ENCODE results near the gene MED12.

MED12 gene

GRCh38 chrX:71181558-71181909 is 63.1 kb downstream of the MED12 start:
- TF ChIP-seq POLR2A (IDR thresholded peaks at IDR 0.05; ENCODE audit: low read length) (no peak), GATA1 (IDR thresholded peaks at IDR 0.05; ENCODE audit: low read depth, low read length) (no peak)
- DNase-seq, result peak; percentile 48 to 65

- no peak for TF ChIP-seq GATA1 (IDR thresholded peaks at IDR 0.05; ENCODE audit: low read depth, low read length)
- peak; percentile 86 for TF ChIP-seq POLR2A (IDR thresholded peaks at IDR 0.05; ENCODE audit: low read length)
- DNase-seq, result peak; percentile 92 to 94
These were observed 63.8 kb downstream of the MED12 start for GRCh38 chrX:71181910-71182799.

- TF ChIP-seq GATA1 (IDR thresholded peaks at IDR 0.05; ENCODE audit: low read depth, low read length), result no peak
- TF ChIP-seq POLR2A (IDR thresholded peaks at IDR 0.05; ENCODE audit: low read length), result no peak
- no peak for DNase-seq
These were observed 64.5 kb downstream of the MED12 start for GRCh38 chrX:71182871-71183270.

GRCh38 chrX:71183341-71183740 is 64.9 kb downstream of the MED12 start:
- TF ChIP-seq GATA1 (IDR thresholded peaks at IDR 0.05; ENCODE audit: low read depth, low read length) (no peak), POLR2A (IDR thresholded peaks at IDR 0.05; ENCODE audit: low read length) (no peak)
- DNase-seq, result no peak

- TF ChIP-seq POLR2A (IDR thresholded peaks at IDR 0.05; ENCODE audit: low read length), result no peak
- TF ChIP-seq GATA1 (IDR thresholded peaks at IDR 0.05; ENCODE audit: low read depth, low read length), result no peak
- no peak for DNase-seq
These were observed 65.7 kb downstream of the MED12 start for GRCh38 chrX:71184092-71184491.

GRCh38 chrX:71184803-71185495 is 66.6 kb downstream of the MED12 start:
- no peak for DNase-seq
- no peak for TF ChIP-seq GATA1 (IDR thresholded peaks at IDR 0.05; ENCODE audit: low read depth, low read length)
- no peak for TF ChIP-seq POLR2A (IDR thresholded peaks at IDR 0.05; ENCODE audit: low read length)

- no peak for DNase-seq
- TF ChIP-seq POLR2A (IDR thresholded peaks at IDR 0.05; ENCODE audit: low read length), result no peak
- TF ChIP-seq GATA1 (IDR thresholded peaks at IDR 0.05; ENCODE audit: low read depth, low read length), result no peak
These were observed 72.9 kb downstream of the MED12 start for GRCh38 chrX:71191248-71191647.
